Naive thymus-derived CD4-positive, alpha-beta T cell (primary cell): ENCODE results near the gene DCP2. TPM values are rescaled to one million over a fixed set of nuclear protein-coding genes. Genes with fewer than 3 reads are reported as not detected.
A peak's percentile ranks its signal among the peaks of the same experiment; 100 is the strongest.

Source experiments
- ATAC-seq: fragments of 150-1000 bp; cut with Tn5 transposase; 2 replicates; pipeline ENCODE4 v1.10.0; 2021; ENCODE audit warnings: mild to moderate bottlenecking, moderate library complexity
- CTCF ChIA-PET: fragments of 350-600 bp; sonication (Branson Sonifier 250); formaldehyde crosslinking; loops from one replicate; lab custom pipeline; 2021; ENCODE audit warnings: antibody characterized with exemption; lab: Charles Lee
- POLR2A ChIA-PET: fragments of 350-600 bp; sonication (Branson Sonifier 250); formaldehyde crosslinking; loops from one replicate; lab custom pipeline; 2021; ENCODE audit warnings: antibody characterized with exemption, inconsistent platforms; lab: Charles Lee
- DNase-seq, 9 donors: peaks; one replicate each; pipeline versions ENCODE4 v3.0.0 to v3.0.0-alpha.2; 2020 to 2022; ENCODE audit warnings: mixed read lengths in 1 of 9
- H3K27ac ChIP-seq: one replicate; pipeline ENCODE4 v1.7.0; 2013; ENCODE audit warnings: mild to moderate bottlenecking, low read depth, low read length, moderate library complexity
- H3K27me3 ChIP-seq, 2 donors: one replicate each; pipeline ENCODE4 v1.7.0; 2013; ENCODE audit warnings: low read length in 2 of 2, mild to moderate bottlenecking in 2 of 2, moderate library complexity in 2 of 2; ENCODE audit not compliant: control insufficient read depth in 2 of 2, insufficient read depth in 2 of 2
- H3K36me3 ChIP-seq, 3 experiments: 1 replicate in 2 of 3; 2 replicates in 1 of 3; pipeline ENCODE4 v1.7.0; 2013; ENCODE audit warnings: low read length in 3 of 3, mild to moderate bottlenecking in 3 of 3, moderate library complexity in 1 of 3; ENCODE audit not compliant: insufficient read depth in 3 of 3, control insufficient read depth in 2 of 3
- H3K4me1 ChIP-seq, 2 donors: one replicate each; pipeline ENCODE4 v1.7.0; 2013; ENCODE audit warnings: low read length in 2 of 2, mild to moderate bottlenecking in 2 of 2, moderate library complexity in 1 of 2; ENCODE audit not compliant: control insufficient read depth in 2 of 2, insufficient read depth in 2 of 2
- H3K4me3 ChIP-seq: 2 replicates; pipeline ENCODE4 v1.7.0; 2013; ENCODE audit warnings: mild to moderate bottlenecking, low read length
- H3K9me3 ChIP-seq, 3 experiments: 1 replicate in 2 of 3; 2 replicates in 1 of 3; pipeline ENCODE4 v1.7.0; 2013; ENCODE audit warnings: low read length in 3 of 3; ENCODE audit not compliant: control insufficient read depth in 2 of 3
- H3K27ac Mint-ChIP-seq, 9 donors: one replicate each; pipeline ENCODE4 v1.8.0; 2020 to 2022; ENCODE audit warnings: mixed read lengths in 9 of 9, mild to moderate bottlenecking in 8 of 9, moderate library complexity in 5 of 9, inconsistent platforms in 2 of 9
- H3K27me3 Mint-ChIP-seq, 5 donors: one replicate each; pipeline ENCODE4 v1.8.0; 2021 to 2022; ENCODE audit warnings: mixed read lengths in 5 of 5, mild to moderate bottlenecking in 1 of 5
- H3K36me3 Mint-ChIP-seq, 5 donors: one replicate each; pipeline ENCODE4 v1.8.0; 2020 to 2022; ENCODE audit warnings: mixed read lengths in 5 of 5, mild to moderate bottlenecking in 3 of 5, inconsistent platforms in 1 of 5
- H3K4me1 Mint-ChIP-seq, 7 donors: one replicate each; pipeline ENCODE4 v1.8.0; 2020 to 2022; ENCODE audit warnings: mixed read lengths in 7 of 7, mild to moderate bottlenecking in 3 of 7, inconsistent platforms in 1 of 7
- H3K4me3 Mint-ChIP-seq, 10 donors: one replicate each; pipeline ENCODE4 v1.8.0; 2020 to 2022; ENCODE audit warnings: mild to moderate bottlenecking in 10 of 10, mixed read lengths in 10 of 10, moderate library complexity in 6 of 10, inconsistent platforms in 2 of 10
- H3K9me3 Mint-ChIP-seq, 11 donors: one replicate each; pipeline ENCODE4 v1.8.0; 2020 to 2022; ENCODE audit warnings: mixed read lengths in 11 of 11, mild to moderate bottlenecking in 4 of 11, inconsistent platforms in 1 of 11, moderate library complexity in 1 of 11
- intact Hi-C, 2 donors: fragments of 100-400 bp; cut with micrococcal nuclease; formaldehyde crosslinking; loops; one replicate each; pipeline ENCODE4 v1.15.1; 2023
- polyA plus RNA-seq, 2 donors: library from polyadenylated mRNA; unstranded; fragments of 300-500 nt; fragmentation: Illumina TruSeq; gene quantifications; one replicate each; pipeline ENCODE4 v1.2.3, GENCODE V29; 2021
- total RNA-seq, 6 experiments: library from RNA in 5 of 6; stranded (reverse) in 5 of 6; gene quantifications; 1 replicate in 5 of 6; 2 replicates in 1 of 6; pipeline ENCODE4 v1.2.3 and lab custom pipeline; 2021 to 2026

Gene DCP2
- total and polyA plus RNA-seq, 7 experiments from 2014 or later, result 50.7 to 101 (median 65.0) TPM

- intact Hi-C loops, result no loop called here
- no peak for ATAC-seq
- Histone ChIP-seq H3K9me3 (no peaks in the 10 kb centered on the region), H3K27me3 (no peaks in the 10 kb centered on the region), H3K4me1 (no peaks in the 10 kb centered on the region), H3K36me3 (no peaks in the 10 kb centered on the region), H3K4me3 (no peak overlapping the region), H3K27ac (no peak overlapping the region)
- ChIA-PET POLR2A (no interaction called here), CTCF (no interaction called here)
- H3K9me3 Mint-ChIP-seq, result no peaks in the 10 kb centered on the region
- no peak overlapping the region for H3K4me3 Mint-ChIP-seq
- H3K27ac Mint-ChIP-seq, result no peak overlapping the region
- peaks cover 0 to 7% (median 4%) of the 10 kb centered on the region in 5 donors for H3K36me3 Mint-ChIP-seq
- H3K4me1 Mint-ChIP-seq, result peaks cover 0 to 29% (median 5%) of the 10 kb centered on the region in 7 donors
- DNase-seq, result no peak
- no peaks in the 10 kb centered on the region for H3K27me3 Mint-ChIP-seq
Observed at GRCh38 chr5:113048931-113049330, 72.3 kb downstream of the DCP2 start.

DNA sequence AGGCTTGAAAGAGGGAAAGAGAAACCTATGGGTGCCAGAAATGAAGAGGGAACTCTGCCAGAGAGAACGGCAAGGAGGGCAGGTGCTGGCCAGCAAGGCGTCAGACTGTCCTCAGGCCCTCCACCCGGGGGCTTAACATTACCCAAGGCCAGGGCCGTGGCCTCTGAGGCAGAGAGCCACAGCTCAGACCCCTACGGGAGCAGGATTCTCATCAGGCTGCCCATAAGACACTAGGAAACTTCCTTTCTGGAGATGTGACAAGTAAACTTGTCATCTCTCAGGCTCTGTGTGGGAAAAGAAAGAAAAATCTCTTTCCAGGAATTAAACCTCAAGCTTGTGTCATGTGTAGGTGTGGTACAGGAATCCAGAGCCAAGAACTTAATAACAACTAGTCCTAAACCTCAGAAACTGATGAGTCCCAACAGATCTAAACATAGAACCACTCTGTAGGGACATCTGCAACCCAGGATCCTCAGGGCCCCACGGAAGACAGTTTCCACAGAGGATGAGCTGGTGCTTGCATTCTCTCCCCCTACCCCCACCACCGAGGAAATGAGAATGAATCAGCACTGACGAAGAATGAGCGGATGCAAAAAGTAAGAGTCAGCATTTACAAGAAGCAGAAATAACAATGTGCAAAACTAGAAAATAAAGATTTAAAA is 74.3 kb downstream of the DCP2 start:
- no peaks in the 10 kb centered on the region for H3K27me3 Mint-ChIP-seq
- ChIA-PET CTCF (no interaction called here), POLR2A (no interaction called here)
- H3K9me3 ChIP-seq, result no peaks in the 10 kb centered on the region
- H3K27me3 ChIP-seq, result no peaks in the 10 kb centered on the region
- intact Hi-C loops, result no loop called here
- H3K4me1 ChIP-seq, result no peaks in the 10 kb centered on the region
- H3K36me3 ChIP-seq, result no peaks in the 10 kb centered on the region
- H3K4me1 Mint-ChIP-seq, result peaks cover 0 to 29% (median 5%) of the 10 kb centered on the region in 7 donors
- H3K27ac ChIP-seq, result no peak overlapping the region
- peak overlapping the region in 1 of 9 donors; percentile 59 for H3K27ac Mint-ChIP-seq
- no peak overlapping the region for H3K4me3 ChIP-seq
- H3K4me3 Mint-ChIP-seq, result peak overlapping the region in 1 of 10 donors; percentile 57
- ATAC-seq, result peak; percentile 43
- no peak for DNase-seq
- H3K9me3 Mint-ChIP-seq, result no peaks in the 10 kb centered on the region
- peaks cover 0 to 5% (median 4%) of the 10 kb centered on the region in 5 donors for H3K36me3 Mint-ChIP-seq

GRCh38 chr5:113052041-113052795 is 75.6 kb downstream of the DCP2 start:
- Histone ChIP-seq H3K27me3 (no peaks in the 10 kb centered on the region), H3K36me3 (no peaks in the 10 kb centered on the region), H3K27ac (no peak overlapping the region), H3K4me1 (no peaks in the 10 kb centered on the region), H3K9me3 (no peaks in the 10 kb centered on the region), H3K4me3 (no peak overlapping the region)
- no peak overlapping the region for H3K4me3 Mint-ChIP-seq
- ATAC-seq (no peak), DNase-seq (no peak)
- no peaks in the 10 kb centered on the region for H3K27me3 Mint-ChIP-seq
- H3K36me3 Mint-ChIP-seq, result peaks cover 0 to 5% (median 4%) of the 10 kb centered on the region in 5 donors
- H3K4me1 Mint-ChIP-seq, result peaks cover 5 to 29% (median 9%) of the 10 kb centered on the region in 7 donors
- H3K27ac Mint-ChIP-seq, result peak overlapping the region in 1 of 9 donors; percentile 36
- POLR2A ChIA-PET, result no interaction called here
- no peaks in the 10 kb centered on the region for H3K9me3 Mint-ChIP-seq
- intact Hi-C loops, result no loop called here
- CTCF ChIA-PET, result interaction anchor here (0.6 kb wide), 1 partner anchor 363 kb away, joined by 4 read pairs; no protein-coding TSS in a partner anchor

DNA sequence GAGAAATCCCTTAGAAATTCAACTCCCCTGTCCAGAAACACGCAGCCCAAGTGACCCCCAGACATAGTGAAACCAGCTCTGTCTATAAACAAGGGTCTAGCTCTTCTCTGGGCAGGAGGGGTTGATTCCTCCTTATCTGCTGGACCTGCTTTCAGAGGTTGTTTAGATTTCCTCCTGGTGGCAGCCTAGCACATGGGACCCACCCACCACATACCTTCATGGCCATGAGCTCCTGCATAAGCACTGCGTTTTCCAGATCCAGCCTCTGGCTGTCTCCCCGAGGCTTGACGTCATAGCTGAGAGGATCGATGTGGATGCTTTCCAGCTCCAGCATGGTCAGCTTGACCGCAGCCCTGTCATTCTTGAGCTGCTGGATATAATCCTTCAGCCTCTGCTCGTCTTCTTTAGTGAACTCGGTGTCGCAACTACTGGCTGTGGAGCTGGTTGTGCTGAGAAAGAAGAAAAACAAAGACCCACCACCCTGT is 77.0 kb downstream of the DCP2 start:
- Histone ChIP-seq H3K27me3 (no peaks in the 10 kb centered on the region), H3K4me1 (no peaks in the 10 kb centered on the region), H3K36me3 (no peaks in the 10 kb centered on the region), H3K27ac (no peak overlapping the region), H3K9me3 (no peaks in the 10 kb centered on the region), H3K4me3 (no peak overlapping the region)
- intact Hi-C loops, result no loop called here
- Mint-ChIP-seq H3K27me3 (no peaks in the 10 kb centered on the region), H3K9me3 (no peaks in the 10 kb centered on the region), H3K36me3 (peaks cover 0 to 5% (median 4%) of the 10 kb centered on the region in 5 donors), H3K4me1 (peaks cover 5 to 25% (median 11%) of the 10 kb centered on the region in 7 donors), H3K4me3 (no peak overlapping the region), H3K27ac (no peak overlapping the region)
- no peak for ATAC-seq
- DNase-seq, result no peak
- ChIA-PET CTCF (no interaction called here), POLR2A (no interaction called here)

DNA sequence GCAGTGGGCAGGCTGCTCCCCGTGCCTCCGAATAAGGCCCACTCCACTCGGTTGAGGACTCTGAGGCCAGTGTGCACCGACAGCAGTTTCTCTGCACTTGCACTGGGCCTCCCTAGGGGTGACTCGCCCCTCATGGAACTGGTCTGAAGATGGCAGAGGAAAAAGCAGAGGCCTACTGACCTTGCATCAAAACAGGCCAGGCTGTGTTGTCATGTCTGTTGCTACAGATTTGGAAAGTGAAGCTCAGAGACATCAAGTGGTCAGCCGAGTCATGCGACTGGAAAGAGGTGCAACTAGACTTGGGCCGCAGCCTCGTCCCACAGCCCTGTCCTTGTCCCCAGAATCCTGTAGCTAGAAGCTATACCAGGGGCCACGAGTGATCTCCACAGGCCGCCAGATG is 78.3 kb downstream of the DCP2 start:
- Histone ChIP-seq H3K36me3 (no peaks in the 10 kb centered on the region), H3K27me3 (no peaks in the 10 kb centered on the region), H3K4me1 (no peaks in the 10 kb centered on the region), H3K27ac (no peak overlapping the region), H3K4me3 (no peak overlapping the region), H3K9me3 (no peaks in the 10 kb centered on the region)
- DNase-seq, result no peak
- CTCF ChIA-PET, result interaction anchor here (0.7 kb wide), 1 partner anchor 58 kb away, joined by 3 read pairs; no protein-coding TSS in a partner anchor
- no peak for ATAC-seq
- Mint-ChIP-seq H3K27ac (no peak overlapping the region), H3K9me3 (no peaks in the 10 kb centered on the region), H3K4me3 (no peak overlapping the region), H3K4me1 (peaks cover 6 to 30% (median 22%) of the 10 kb centered on the region in 7 donors), H3K36me3 (peaks cover 0 to 5% (median 4%) of the 10 kb centered on the region in 5 donors), H3K27me3 (no peaks in the 10 kb centered on the region)
- POLR2A ChIA-PET, result no interaction called here
- intact Hi-C loops, result no loop called here

DNA sequence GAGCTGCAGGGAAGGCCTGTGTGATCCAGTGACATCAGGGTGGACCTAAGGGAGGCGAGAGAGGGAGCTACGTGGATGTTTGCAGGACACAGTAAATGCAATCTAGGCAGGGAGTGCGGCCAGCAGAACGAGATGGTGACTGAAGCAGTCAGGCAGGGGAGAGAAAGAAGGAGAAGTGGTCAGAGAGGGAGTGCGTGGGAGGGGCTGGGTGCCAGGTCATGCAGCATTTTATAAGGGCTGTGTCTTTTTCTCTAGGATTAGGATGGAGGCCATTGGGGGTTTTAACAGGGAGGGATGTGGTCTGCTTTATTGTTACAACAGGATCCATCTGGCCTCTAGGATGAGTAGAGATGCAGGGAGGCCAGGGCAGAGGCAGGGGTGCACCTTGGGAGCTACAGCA is 80.4 kb downstream of the DCP2 start:
- ATAC-seq (no peak), DNase-seq (peak in 1 of 9 donors; percentile 8)
- H3K36me3 Mint-ChIP-seq, result peaks cover 0 to 4% (median 0%) of the 10 kb centered on the region in 5 donors
- H3K36me3 ChIP-seq, result no peaks in the 10 kb centered on the region
- H3K4me3 ChIP-seq, result no peak overlapping the region
- no peaks in the 10 kb centered on the region for H3K27me3 ChIP-seq
- H3K27ac Mint-ChIP-seq, result no peak overlapping the region
- no peaks in the 10 kb centered on the region for H3K9me3 Mint-ChIP-seq
- H3K27ac ChIP-seq, result no peak overlapping the region
- no peak overlapping the region for H3K4me3 Mint-ChIP-seq
- H3K4me1 ChIP-seq, result no peaks in the 10 kb centered on the region
- ChIA-PET POLR2A (no interaction called here), CTCF (no interaction called here)
- peaks cover 6 to 41% (median 21%) of the 10 kb centered on the region in 7 donors for H3K4me1 Mint-ChIP-seq
- no peaks in the 10 kb centered on the region for H3K27me3 Mint-ChIP-seq
- no peaks in the 10 kb centered on the region for H3K9me3 ChIP-seq
- intact Hi-C loops, result no loop called here
